Measurements from ENCODE around the gene AP1S1.

DNA sequence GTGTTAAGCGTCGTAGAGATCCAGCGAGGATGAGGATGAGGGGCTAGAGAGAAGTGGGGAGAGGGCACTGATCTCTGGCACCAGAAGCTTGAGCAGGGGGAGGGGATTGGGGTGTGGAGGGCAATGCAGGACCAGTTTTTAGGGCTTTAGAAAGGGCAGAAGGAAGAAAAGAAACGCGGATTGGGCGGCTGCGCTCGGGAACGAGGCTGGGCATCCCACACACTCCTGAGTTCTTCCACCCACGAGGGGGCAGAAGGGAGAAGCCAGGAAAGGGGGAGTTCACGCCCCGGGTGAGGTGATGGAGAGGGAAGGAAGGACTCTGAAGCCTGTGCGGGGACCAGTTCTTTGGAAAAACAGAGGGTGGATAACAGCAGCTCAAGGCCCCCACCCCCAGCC, 17.2 kb downstream of the AP1S1 start:
- TF ChIP-seq SPI1 (IDR thresholded peaks at IDR 0.05; ENCODE audit: low read depth, low read length) (no peak), POLR2A (IDR thresholded peaks at IDR 0.05; ENCODE audit: low read depth, low read length) (no peak), POLR2AphosphoS5 (IDR thresholded peaks at IDR 0.05; ENCODE audit: low read depth, low read length) (no peak), TAF1 (IDR thresholded peaks at IDR 0.05; ENCODE audit: low read depth, low read length) (no peak), POU2F2 (IDR thresholded peaks at IDR 0.05; ENCODE audit: low read depth, low read length) (no peak), PAX5 (IDR thresholded peaks at IDR 0.05; ENCODE audit: insufficient read depth, low read length, severe bottlenecking) (no peak)

Measured in GM12891 (cell line).